ENCODE results near the gene KATNB1. TPM values are rescaled to one million over a fixed set of nuclear protein-coding genes. Genes with fewer than 3 reads are reported as not detected.

The KATNB1 gene
- total and polyA plus RNA-seq, 2 of the 8 experiments (the other 6 are each of a cell fraction or from before 2014, with no cell fraction given) = 50.2 to 60.4 TPM

DNA sequence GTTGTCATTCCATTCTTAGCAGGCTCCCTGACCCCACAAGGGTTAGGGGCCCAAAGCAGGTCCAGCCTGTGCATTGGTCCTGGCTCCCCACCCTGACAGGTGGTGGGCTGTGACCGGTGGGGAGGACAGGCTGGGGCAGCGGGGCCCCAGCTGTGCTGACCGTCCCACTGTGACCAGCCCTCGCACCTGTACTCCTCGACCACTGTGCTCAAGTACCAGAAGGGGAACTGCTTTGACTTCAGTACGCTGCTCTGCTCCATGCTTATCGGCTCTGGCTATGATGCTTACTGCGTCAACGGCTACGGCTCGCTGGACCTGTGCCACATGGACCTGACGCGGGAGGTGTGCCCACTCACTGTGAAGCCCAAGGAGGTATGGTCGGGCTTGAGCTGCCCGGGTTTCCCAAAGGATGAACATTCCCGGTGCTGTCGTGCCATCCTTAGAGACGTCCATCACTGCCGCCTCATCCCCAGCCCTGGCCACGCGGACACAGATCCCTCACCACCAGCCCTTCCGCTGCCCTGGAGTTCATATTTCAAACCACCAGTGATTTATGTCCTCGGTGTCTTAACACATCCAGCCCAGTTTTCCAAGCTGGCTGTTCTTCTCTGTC, 33.7 kb upstream of the KATNB1 start:
- H4K20me1 ChIP-seq (replicated peaks in 1 of 2; ENCODE audit: control insufficient read depth in 1 of 2, insufficient read depth in 2 of 2, low read length in 2 of 2) = peaks cover 0 to 3% of the 10 kb centered on the region in 2 experiments
- no peak overlapping the region for H3K23ac ChIP-seq (ENCODE audit: insufficient read length)
- H2BK5ac ChIP-seq (ENCODE audit: low read depth, low read length) = no peak overlapping the region
- DNase-seq (ENCODE audit: low read depth in 1 of 2, low spot score in 2 of 2) (no peak), FAIRE-seq (no peak)
- no peak overlapping the region for H3K27ac ChIP-seq (ENCODE audit: low read depth, low read length)
- no peak overlapping the region for H3K4me3 ChIP-seq (ENCODE audit: extremely low read depth in 1 of 4, insufficient read depth in 2 of 4, low read depth in 3 of 4, low read length in 4 of 4)
- no peak overlapping the region for H3K4me2 ChIP-seq (ENCODE audit: insufficient read depth in 1 of 2, low read depth in 2 of 2, low read length in 2 of 2)
- no peak overlapping the region for H3K18ac ChIP-seq (ENCODE audit: extremely low read depth, low read length)
- H3K9me3 ChIP-seq (ENCODE audit: insufficient read depth in 2 of 2, low read depth in 1 of 2, low read length in 1 of 2) = no peaks in the 10 kb centered on the region
- no peak overlapping the region for H3K14ac ChIP-seq (ENCODE audit: insufficient read length)
- no peak overlapping the region for H3K4ac ChIP-seq (replicated peaks; ENCODE audit: insufficient read length, low read depth, low read length)
- H3K79me1 ChIP-seq (ENCODE audit: low read depth, low read length) = no peaks in the 10 kb centered on the region
- H3K36me3 ChIP-seq (ENCODE audit: control insufficient read depth in 2 of 4, insufficient read depth in 4 of 4, low read length in 3 of 4) = no peaks in the 10 kb centered on the region
- H2BK15ac ChIP-seq (ENCODE audit: low read length) = no peak overlapping the region
- no peaks in the 10 kb centered on the region; a peak in 1 of 7 replicates for H3K27me3 ChIP-seq (replicated peaks in 1 of 4; ENCODE audit: control insufficient read depth in 3 of 4, extremely low read depth in 1 of 4, insufficient read depth in 3 of 4, low read length in 3 of 4)
- H2AK5ac ChIP-seq (ENCODE audit: low read depth, low read length) = no peak overlapping the region
- no peak overlapping the region for H2BK120ac ChIP-seq (replicated peaks; ENCODE audit: low read depth, low read length)
- H3K56ac ChIP-seq (replicated peaks; ENCODE audit: insufficient read length, low read depth, low read length) = no peak overlapping the region
- CTCF ChIA-PET (ENCODE audit: partially characterized antibody) = interaction anchor here (0.7 to 1.0 kb wide), 2 partner anchors 17 to 23 kb away, joined by 3 to 4 read pairs; no protein-coding TSS in a partner anchor
- no peak overlapping the region for H4K5ac ChIP-seq (ENCODE audit: insufficient read length, low read depth, low read length)
- peaks cover 18% of the 10 kb centered on the region; the same call in 1 of the 2 replicates for H3K23me2 ChIP-seq (ENCODE audit: low read depth, low read length)
- no peak overlapping the region for H4K91ac ChIP-seq (replicated peaks; ENCODE audit: insufficient read length, low read length)
- H3K4me1 ChIP-seq (replicated peaks in 1 of 4; ENCODE audit: control insufficient read depth in 3 of 4, insufficient read depth in 4 of 4, low read length in 3 of 4) = no peaks in the 10 kb centered on the region
- no peak overlapping the region for H2BK20ac ChIP-seq (ENCODE audit: low read length)
- no peak overlapping the region for H4K8ac ChIP-seq (ENCODE audit: extremely low read depth, insufficient read depth, low read length)
- 87% methylated on average over 23 of the region's 23 CpGs; no CpG with 5 or more reads in 1 of the 2 experiments for whole genome bisulfite sequencing, 2 experiments (ENCODE audit: extremely low coverage in 1 of 2, insufficient coverage in 1 of 2, insufficient read length in 1 of 2, insufficient replicate concordance in 2 of 2, low coverage in 1 of 2, low lambda C conversion rate in 2 of 2, missing lambda C conversion rate in 1 of 2)
- H3K79me2 ChIP-seq (ENCODE audit: control insufficient read depth in 1 of 2, insufficient read depth in 2 of 2, low read length in 2 of 2) = no peaks in the 10 kb centered on the region
- no peak overlapping the region for H2BK12ac ChIP-seq (ENCODE audit: low read depth, low read length)
- POLR2A ChIA-PET (ENCODE audit: partially characterized antibody) = interaction anchor here (2.2 kb wide), 1 partner anchor 12 kb away, joined by 6 read pairs; no protein-coding TSS in a partner anchor
- H2AFZ ChIP-seq (ENCODE audit: low read length) = no peak overlapping the region
- H3K9ac ChIP-seq (replicated peaks in 1 of 4; ENCODE audit: extremely low read depth in 1 of 4, low read depth in 3 of 4, low read length in 3 of 4) = no peak overlapping the region
- TF ChIP-seq GABPA (IDR thresholded peaks at IDR 0.05; ENCODE audit: borderline replicate concordance, insufficient read depth, low read length) (no peak), TEAD4 (IDR thresholded peaks at IDR 0.05; ENCODE audit: low read depth, low read length) (no peak), SAP30 (IDR thresholded peaks at IDR 0.05; ENCODE audit: insufficient read depth, insufficient replicate concordance, low read length) (no peak), CREB1 (IDR thresholded peaks at IDR 0.05) (no peak), RNF2 (IDR thresholded peaks at IDR 0.05; ENCODE audit: borderline replicate concordance, low read depth, low read length, missing control alignments, poor library complexity, severe bottlenecking) (no peak), YY1 (IDR thresholded peaks at IDR 0.05; ENCODE audit: low read depth, low read length) (no peak), SUZ12 (IDR thresholded peaks at IDR 0.05; ENCODE audit: low read length) (no peak), EGR1 (IDR thresholded peaks at IDR 0.05; ENCODE audit: borderline replicate concordance, low read depth, low read length) (no peak), KDM4A (IDR thresholded peaks at IDR 0.05; ENCODE audit: low read depth, low read length, severe bottlenecking) (no peak), JUN (IDR thresholded peaks at IDR 0.05; ENCODE audit: low read depth, low read length) (no peak), KDM5A (IDR thresholded peaks at IDR 0.05; ENCODE audit: low read length) (no peak), SIN3A (conservative IDR thresholded peaks at IDR 0.05 in 1 of 2, IDR thresholded peaks at IDR 0.05 in 1 of 2; ENCODE audit: low read depth in 1 of 2, low read length in 2 of 2) (no peak), CTBP2 (IDR thresholded peaks at IDR 0.05; ENCODE audit: borderline replicate concordance, insufficient read depth, insufficient read length, low read length) (no peak)

All from H1 (cell line).